Hematopoietic multipotent progenitor cell treated with erythropoietin and hydrocortisone succinate and interleukin-3 and kit ligand, for 17 days (in vitro differentiated cells): ENCODE data around the gene KIR2DL3.
"Not testable (repeated sequence)": the region's sequence is repeated elsewhere in the genome, so short reads cannot be mapped to it uniquely, and the experiment has no call there.

ENCODE experiments used
- DNase-seq: peaks from one replicate; pipeline ENCODE4 v3.0.0-alpha.2; 2015; ENCODE audit warnings: low spot score

KIR2DL3 gene

GRCh38 chr19:54738306-54738705 is at the start of gene KIR2DL3:
Gene KIR2DL3 (plus strand): TSS chr19:54738513. CDS start chr19:54738546, 33 bp downstream.
- not testable (repeated sequence) for DNase-seq

- DNase-seq, result no peak
Observed at GRCh38 chr19:54691582-54692297, 46.6 kb upstream of the KIR2DL3 start.

GRCh38 chr19:54692298-54692615 is 46.1 kb upstream of the KIR2DL3 start:
- no peak for DNase-seq

- DNase-seq, result no peak
Observed at GRCh38 chr19:54694648-54695047, 43.7 kb upstream of the KIR2DL3 start.

GRCh38 chr19:54696117-54696548 is 42.2 kb upstream of the KIR2DL3 start:
- DNase-seq, result no peak

GRCh38 chr19:54696766-54697165 is 41.5 kb upstream of the KIR2DL3 start:
- DNase-seq, result no peak

- not testable (repeated sequence) for DNase-seq
Observed at GRCh38 chr19:54697716-54698115, 40.6 kb upstream of the KIR2DL3 start.

- DNase-seq, result no peak
Observed at GRCh38 chr19:54704928-54705327, 33.4 kb upstream of the KIR2DL3 start.

GRCh38 chr19:54707962-54708361 is 30.4 kb upstream of the KIR2DL3 start:
- DNase-seq, result no peak

GRCh38 chr19:54708781-54709180 is 29.5 kb upstream of the KIR2DL3 start:
- DNase-seq, result no peak

- no peak for DNase-seq
Observed at GRCh38 chr19:54709212-54709948, 28.9 kb upstream of the KIR2DL3 start.

- not testable (repeated sequence) for DNase-seq
Observed at GRCh38 chr19:54709956-54710355, 28.4 kb upstream of the KIR2DL3 start.

GRCh38 chr19:54724142-54724541 is 14.2 kb upstream of the KIR2DL3 start, which contains the start of gene KIR3DL3:
Gene KIR3DL3 (plus strand): TSS chr19:54724442. CDS start chr19:54724497, 55 bp downstream.
- no peak for DNase-seq

GRCh38 chr19:54724644-54725043 is 13.7 kb upstream of the KIR2DL3 start:
- no peak for DNase-seq

GRCh38 chr19:54725321-54725720 is 13.0 kb upstream of the KIR2DL3 start:
- no peak for DNase-seq

- DNase-seq, result no peak
Observed at GRCh38 chr19:54727562-54727961, 10.8 kb upstream of the KIR2DL3 start.

- no peak for DNase-seq
Observed at GRCh38 chr19:54728167-54728566, 10.1 kb upstream of the KIR2DL3 start.

GRCh38 chr19:54729416-54730188 is 8.7 kb upstream of the KIR2DL3 start:
- DNase-seq, result no peak

GRCh38 chr19:54731191-54731590 is 7.1 kb upstream of the KIR2DL3 start:
- DNase-seq, result no peak

- no peak for DNase-seq
Observed at GRCh38 chr19:54738715-54739114, 402 bp downstream of the KIR2DL3 start.

GRCh38 chr19:54739587-54740497 is 1.5 kb downstream of the KIR2DL3 start:
- DNase-seq, result no peak

GRCh38 chr19:54741950-54742349 is 3.6 kb downstream of the KIR2DL3 start:
- DNase-seq, result not testable (repeated sequence)
